Naive B cell (primary cell): ENCODE data around the gene DVL1. TPM values are rescaled to one million over a fixed set of nuclear protein-coding genes. Genes with fewer than 3 reads are reported as not detected.

Experiments
- ATAC-seq, 2 donors: fragments of 150-1000 bp; cut with Tn5 transposase; 2 replicates each; pipeline ENCODE4 v1.10.0; 2021; ENCODE audit warnings: low read depth in 2 of 2, mild to moderate bottlenecking in 2 of 2, moderate library complexity in 2 of 2
- DNase-seq: peaks from one replicate; pipeline ENCODE4 v3.0.0; 2022
- H3K27ac Mint-ChIP-seq, 6 donors: one replicate each; pipeline ENCODE4 v1.8.0; 2020 to 2022; ENCODE audit warnings: mild to moderate bottlenecking in 6 of 6, mixed read lengths in 6 of 6, moderate library complexity in 5 of 6, inconsistent platforms in 2 of 6
- H3K27me3 Mint-ChIP-seq, 3 donors: one replicate each; pipeline ENCODE4 v1.8.0; 2021 to 2022; ENCODE audit warnings: mixed read lengths in 3 of 3, mild to moderate bottlenecking in 1 of 3
- H3K36me3 Mint-ChIP-seq, 2 donors: one replicate each; pipeline ENCODE4 v1.8.0; 2020 to 2022; ENCODE audit warnings: mixed read lengths in 2 of 2, inconsistent platforms in 1 of 2, mild to moderate bottlenecking in 1 of 2
- H3K4me1 Mint-ChIP-seq, 3 donors: one replicate each; pipeline ENCODE4 v1.8.0; 2020 to 2022; ENCODE audit warnings: mixed read lengths in 3 of 3, inconsistent platforms in 1 of 3, mild to moderate bottlenecking in 1 of 3, moderate library complexity in 1 of 3
- H3K4me3 Mint-ChIP-seq, 8 donors: one replicate each; pipeline ENCODE4 v1.8.0; 2020 to 2022; ENCODE audit warnings: mild to moderate bottlenecking in 8 of 8, mixed read lengths in 8 of 8, moderate library complexity in 8 of 8, inconsistent platforms in 2 of 8
- H3K9me3 Mint-ChIP-seq, 7 donors: one replicate each; pipeline ENCODE4 v1.8.0; 2020 to 2022; ENCODE audit warnings: mixed read lengths in 7 of 7, mild to moderate bottlenecking in 5 of 7, inconsistent platforms in 2 of 7, moderate library complexity in 1 of 7
- polyA plus RNA-seq, 6 donors: library from polyadenylated mRNA; unstranded; fragments of 300-500 nt; fragmentation: Illumina TruSeq; gene quantifications; one replicate each; pipeline ENCODE4 v1.2.3, GENCODE V29; 2021; ENCODE audit warnings: low read depth in 6 of 6

DVL1 gene
- polyA plus RNA-seq, 6 donors from 2014 or later = 0.40 to 1.0 (median 0.68) TPM; not detected in 1

DNA sequence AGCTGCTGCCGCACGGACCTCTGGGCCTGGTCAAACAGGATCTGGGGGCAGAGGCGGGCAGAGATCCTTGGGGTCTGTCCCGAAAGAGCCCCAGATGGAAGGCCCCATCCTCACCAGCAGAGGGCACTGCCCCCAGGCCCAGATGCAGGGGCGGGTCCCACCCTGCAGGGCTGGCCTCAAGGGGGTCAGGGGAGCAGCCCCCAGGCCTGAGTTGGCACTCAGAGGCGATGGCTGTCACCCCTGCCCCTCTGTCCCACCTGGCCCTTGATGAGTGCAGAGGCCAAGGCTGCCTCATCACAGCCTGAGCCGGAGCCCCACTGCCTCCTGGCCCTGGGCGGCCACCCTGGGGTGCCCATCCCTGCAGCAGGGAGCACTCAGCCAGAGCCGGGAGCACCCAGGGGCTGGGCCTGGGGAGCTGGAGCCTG, 47.2 kb downstream of the DVL1 start:
- no peak for ATAC-seq
- no peaks in the 10 kb centered on the region for H3K27me3 Mint-ChIP-seq
- no peak for DNase-seq
- H3K9me3 Mint-ChIP-seq = no peaks in the 10 kb centered on the region
- peaks cover 17 to 27% (median 18%) of the 10 kb centered on the region in 3 donors for H3K4me1 Mint-ChIP-seq
- no peak overlapping the region for H3K4me3 Mint-ChIP-seq
- H3K36me3 Mint-ChIP-seq = no peaks in the 10 kb centered on the region
- no peak overlapping the region for H3K27ac Mint-ChIP-seq

DNA sequence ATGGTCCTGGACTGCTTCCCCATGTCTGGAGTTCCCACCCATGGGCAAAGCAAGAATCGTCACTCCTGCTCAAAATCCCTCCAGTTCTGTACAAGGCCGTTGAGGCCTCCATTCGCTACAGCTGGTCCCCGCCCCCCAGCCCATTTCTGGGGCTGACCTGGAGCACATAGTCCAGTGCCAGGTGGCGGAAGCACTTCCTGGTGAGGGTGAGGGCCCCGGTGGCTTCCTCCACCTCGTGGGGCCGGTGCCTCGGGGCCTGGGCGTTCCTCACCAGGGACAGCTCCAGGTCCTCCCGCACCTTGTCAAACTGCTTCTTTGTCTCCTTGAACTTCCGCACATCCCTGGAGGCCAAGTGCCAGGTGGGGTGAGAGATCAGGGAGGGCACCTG, 48.9 kb downstream of the DVL1 start:
- H3K9me3 Mint-ChIP-seq = no peaks in the 10 kb centered on the region
- no peak overlapping the region for H3K27ac Mint-ChIP-seq
- no peak overlapping the region for H3K4me3 Mint-ChIP-seq
- H3K4me1 Mint-ChIP-seq = peaks cover 3 to 11% (median 5%) of the 10 kb centered on the region in 3 donors
- H3K27me3 Mint-ChIP-seq = no peaks in the 10 kb centered on the region
- H3K36me3 Mint-ChIP-seq = no peaks in the 10 kb centered on the region
- ATAC-seq (no peak), DNase-seq (no peak)

DNA sequence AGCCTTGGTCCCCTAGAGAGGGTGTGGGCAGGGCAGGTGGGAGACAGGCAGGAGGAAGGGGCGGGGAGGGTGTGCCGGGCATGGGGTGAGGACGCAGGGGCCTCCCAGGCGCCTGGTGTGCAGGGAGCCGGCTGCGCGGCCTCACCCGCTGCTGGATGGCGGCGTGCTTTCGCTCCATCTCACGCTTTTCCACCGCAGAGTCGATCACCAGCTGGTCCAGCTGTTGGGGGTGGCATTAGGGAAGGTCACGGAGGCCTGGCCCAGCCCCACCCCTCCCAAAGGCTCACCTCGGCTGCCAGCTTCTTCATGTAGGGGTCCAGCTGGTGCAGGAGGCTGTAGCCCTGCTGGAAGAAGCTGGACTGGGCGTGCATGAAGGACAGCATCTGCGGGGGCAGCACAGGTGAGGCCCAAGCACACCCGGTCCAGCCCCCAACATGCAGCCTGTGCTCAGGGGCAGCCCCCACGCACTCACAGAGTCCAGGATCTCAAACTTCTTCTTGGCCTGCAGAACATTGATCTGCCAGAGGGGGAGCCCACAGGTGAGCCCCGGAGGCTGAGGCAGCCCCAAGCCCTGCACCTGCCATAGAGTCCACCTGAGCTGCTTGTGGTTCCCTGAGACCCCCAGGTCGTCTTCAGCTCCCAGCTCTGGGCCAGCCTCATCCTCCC, 49.4 kb downstream of the DVL1 start:
- no peaks in the 10 kb centered on the region for H3K27me3 Mint-ChIP-seq
- no peaks in the 10 kb centered on the region for H3K9me3 Mint-ChIP-seq
- ATAC-seq = peak; percentile 75 to 76
- DNase-seq = peak; percentile 27
- H3K36me3 Mint-ChIP-seq = no peaks in the 10 kb centered on the region
- peak overlapping the region in 1 of 6 donors; percentile 18 for H3K27ac Mint-ChIP-seq
- peaks cover 0 to 5% (median 3%) of the 10 kb centered on the region in 3 donors for H3K4me1 Mint-ChIP-seq
- no peak overlapping the region for H3K4me3 Mint-ChIP-seq

DNA sequence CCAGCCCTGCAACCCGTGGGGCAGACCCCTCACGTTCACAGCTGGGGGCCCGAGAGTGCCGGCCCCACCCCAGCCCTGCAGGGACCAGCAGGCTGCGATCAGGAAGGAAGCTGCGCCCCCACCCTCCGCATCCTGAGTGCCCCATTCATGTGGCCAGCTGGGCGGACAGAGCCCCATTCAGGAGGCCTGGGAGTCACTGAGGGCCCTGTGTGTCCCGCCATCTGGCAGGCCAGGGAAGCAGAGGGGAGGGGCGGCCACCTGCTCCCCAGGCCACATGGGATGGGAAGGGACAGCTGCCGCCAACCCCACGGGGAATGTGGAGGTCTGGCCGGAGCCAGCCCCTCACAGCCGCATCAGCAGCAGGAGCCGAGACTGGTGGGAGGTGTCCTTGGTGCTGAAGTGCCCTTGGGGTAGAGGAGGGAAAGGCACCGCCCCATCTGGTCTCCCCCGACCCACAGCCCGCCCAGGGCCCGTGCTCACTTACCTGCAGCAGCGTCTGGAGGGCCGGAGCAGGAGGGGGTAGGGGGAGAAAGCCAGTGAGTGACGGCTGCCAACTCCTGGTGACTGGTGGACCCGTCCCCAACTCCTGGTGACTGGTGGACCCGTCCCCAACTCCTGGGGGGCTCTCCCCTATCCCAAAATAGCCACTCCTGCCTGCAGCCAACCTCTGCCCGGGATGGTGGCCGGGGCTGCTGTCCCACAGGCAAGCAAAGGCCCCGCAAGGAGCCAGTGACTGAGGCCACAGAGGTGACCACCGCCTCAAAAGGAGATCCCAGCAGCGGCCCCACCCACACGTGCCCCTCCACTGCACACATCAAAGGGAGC, 50.1 kb downstream of the DVL1 start:
- no peak for DNase-seq
- Mint-ChIP-seq H3K9me3 (no peaks in the 10 kb centered on the region), H3K27me3 (no peaks in the 10 kb centered on the region), H3K27ac (peak overlapping the region in 1 of 6 donors; percentile 18), H3K4me3 (no peak overlapping the region), H3K4me1 (no peaks in the 10 kb centered on the region), H3K36me3 (no peaks in the 10 kb centered on the region)
- ATAC-seq = no peak

DNA sequence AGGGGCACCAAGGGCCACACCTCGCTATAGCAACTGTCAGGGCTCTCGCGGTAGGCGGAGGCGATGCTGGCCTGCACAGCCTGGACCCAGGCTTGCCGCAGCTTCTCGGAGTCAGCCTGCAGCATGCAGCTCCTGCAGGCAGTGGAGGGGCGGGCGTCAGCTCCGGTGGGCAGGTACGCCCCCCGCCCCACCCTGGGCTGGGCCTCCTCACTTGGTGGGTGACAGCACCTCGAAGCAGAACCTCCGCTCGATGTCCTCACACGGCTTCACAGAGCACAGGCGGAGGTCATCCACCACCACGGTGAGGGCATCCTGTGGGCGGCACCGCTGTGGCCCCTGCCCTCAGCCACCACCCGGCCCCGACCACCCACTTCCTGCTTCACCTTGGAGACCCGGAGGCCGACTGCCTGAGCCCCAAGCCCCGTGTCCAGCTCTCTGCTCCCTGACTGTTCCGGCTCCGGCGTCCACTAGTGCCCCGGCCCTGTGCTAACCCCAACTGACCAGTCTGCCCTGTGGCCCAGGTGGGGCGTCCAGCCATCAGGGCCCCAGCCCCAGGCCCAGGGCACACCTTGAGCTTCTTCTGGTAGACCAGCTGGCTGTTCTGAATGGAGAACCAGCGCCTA, 51.3 kb downstream of the DVL1 start:
- no peaks in the 10 kb centered on the region for H3K9me3 Mint-ChIP-seq
- no peak overlapping the region for H3K27ac Mint-ChIP-seq
- no peak for ATAC-seq
- no peaks in the 10 kb centered on the region for H3K4me1 Mint-ChIP-seq
- H3K36me3 Mint-ChIP-seq = no peaks in the 10 kb centered on the region
- no peaks in the 10 kb centered on the region for H3K27me3 Mint-ChIP-seq
- no peak overlapping the region for H3K4me3 Mint-ChIP-seq
- no peak for DNase-seq

DNA sequence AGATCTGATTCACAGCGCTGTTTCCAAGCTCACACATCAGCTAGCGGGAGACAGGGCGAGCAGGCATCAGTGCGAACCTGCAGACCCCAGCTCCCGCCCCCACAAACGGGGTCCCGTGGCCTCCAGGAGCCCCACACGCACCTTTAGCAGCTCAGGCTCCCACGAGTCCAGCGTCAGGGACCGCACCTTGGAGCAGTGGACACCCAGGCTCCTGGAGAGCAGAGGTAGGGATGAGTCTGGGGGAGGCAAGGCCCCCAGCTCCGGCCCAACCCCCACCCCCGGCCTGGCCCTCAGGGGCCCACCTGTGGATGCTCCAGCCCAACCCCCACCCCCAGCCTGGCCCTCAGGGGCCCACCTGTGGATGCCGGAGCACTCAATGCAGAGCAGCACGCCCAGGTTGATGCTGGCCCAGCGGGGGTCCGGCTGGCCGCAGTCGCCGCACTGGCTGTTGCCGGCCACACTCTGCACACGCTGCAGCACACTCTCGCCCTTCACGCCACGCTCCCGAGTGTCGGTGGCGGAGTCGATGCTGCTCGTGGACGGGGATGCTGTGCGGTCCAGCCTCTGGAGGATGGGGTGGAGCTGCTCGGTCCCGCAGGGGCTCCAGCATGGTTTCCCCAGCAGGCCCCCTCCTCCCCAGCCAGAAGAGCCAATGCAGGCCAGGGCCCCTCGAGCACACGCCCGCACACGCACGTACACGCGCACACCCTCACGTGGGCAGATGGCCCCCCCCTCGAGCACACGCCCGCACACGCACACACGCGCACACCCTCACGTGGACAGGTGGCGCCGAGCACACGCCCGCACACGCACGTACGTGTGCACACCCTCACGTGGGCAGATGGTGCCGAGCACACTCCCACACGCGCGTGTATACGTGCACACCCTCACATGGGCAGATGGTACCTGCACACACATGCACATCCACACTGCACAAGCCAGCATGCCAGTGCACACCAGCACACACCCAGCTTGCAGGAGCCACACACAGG, 52.9 kb downstream of the DVL1 start:
- no peak for ATAC-seq
- DNase-seq = no peak
- Mint-ChIP-seq H3K27me3 (no peaks in the 10 kb centered on the region), H3K4me3 (no peak overlapping the region), H3K27ac (no peak overlapping the region), H3K36me3 (no peaks in the 10 kb centered on the region), H3K9me3 (no peaks in the 10 kb centered on the region), H3K4me1 (peaks cover 4 to 6% (median 5%) of the 10 kb centered on the region in 3 donors)

DNA sequence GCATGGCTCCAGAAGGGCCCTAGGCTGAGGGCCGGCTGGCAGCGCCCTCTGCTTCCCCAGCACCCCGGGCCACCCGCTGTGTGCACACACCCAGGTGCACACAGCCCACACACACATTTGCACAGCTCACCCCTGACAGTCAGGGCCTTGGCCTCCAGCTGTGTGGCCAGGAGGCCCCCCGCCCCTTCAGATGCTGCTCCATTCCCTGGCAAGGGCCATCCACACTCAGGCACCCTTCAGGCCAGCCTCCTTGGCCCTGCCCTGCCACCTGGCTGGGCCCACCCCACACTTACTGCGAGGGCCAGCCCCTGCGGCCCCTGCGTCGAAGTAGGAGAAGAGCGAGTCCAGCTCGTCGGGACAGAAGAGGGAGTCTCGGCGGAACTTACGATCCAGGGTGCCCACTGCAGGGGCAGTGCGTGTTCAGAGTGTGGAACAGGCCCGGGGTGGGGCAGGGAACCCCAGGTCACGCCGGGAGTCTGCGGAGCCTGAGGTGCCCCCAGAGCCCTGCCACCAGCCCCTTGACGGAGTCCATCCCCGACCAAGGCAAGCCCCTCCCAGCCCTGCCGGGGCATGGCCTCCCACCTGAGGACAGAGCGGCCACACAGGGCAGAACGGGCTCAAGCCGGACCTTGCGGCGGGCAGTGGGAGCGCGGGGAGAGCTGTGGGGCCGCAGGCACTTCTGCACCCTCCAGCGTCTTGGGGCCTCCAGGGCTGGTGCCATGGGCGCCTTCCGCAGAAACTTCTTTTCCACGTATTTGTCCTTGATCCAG, 53.9 kb downstream of the DVL1 start:
- ATAC-seq (no peak), DNase-seq (no peak)
- no peak overlapping the region for H3K27ac Mint-ChIP-seq
- H3K9me3 Mint-ChIP-seq = no peaks in the 10 kb centered on the region
- H3K27me3 Mint-ChIP-seq = no peaks in the 10 kb centered on the region
- peaks cover 4 to 8% (median 6%) of the 10 kb centered on the region in 3 donors for H3K4me1 Mint-ChIP-seq
- H3K4me3 Mint-ChIP-seq = no peak overlapping the region
- H3K36me3 Mint-ChIP-seq = no peaks in the 10 kb centered on the region

DNA sequence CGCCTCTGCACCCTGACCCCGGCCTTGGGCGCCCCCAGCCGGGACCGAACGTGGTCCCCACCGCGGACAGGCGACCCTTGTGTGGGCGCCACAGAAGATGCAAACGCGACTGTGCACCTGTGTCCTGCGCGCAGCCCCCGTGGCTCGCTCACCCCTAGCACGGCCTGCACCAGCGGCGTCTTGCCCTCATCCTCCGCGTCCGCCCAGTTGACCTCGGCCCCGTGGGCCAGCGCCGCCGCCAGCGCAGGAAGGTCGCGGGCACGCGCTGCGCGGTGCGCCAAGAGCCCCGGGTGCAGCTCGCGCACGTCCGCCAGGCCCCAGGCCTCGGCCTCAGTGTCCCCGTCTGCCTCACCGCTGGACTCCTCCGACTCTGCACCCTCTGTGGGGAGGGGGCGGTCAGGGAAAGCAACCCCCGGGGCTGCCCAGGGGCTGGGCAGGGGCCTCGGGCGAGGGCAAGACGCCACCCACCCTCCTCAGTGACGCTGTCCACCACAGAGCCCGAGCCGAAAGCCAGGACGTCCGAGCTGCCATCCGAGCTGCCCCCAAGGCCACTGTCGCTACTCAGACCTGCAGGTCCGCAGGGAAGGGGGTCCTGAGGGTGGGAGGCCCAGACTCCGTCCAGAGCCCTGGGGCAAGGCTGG, 54.8 kb downstream of the DVL1 start:
- peaks cover 6 to 12% (median 11%) of the 10 kb centered on the region in 3 donors for H3K4me1 Mint-ChIP-seq
- no peaks in the 10 kb centered on the region for H3K36me3 Mint-ChIP-seq
- H3K9me3 Mint-ChIP-seq = no peaks in the 10 kb centered on the region
- no peak overlapping the region for H3K27ac Mint-ChIP-seq
- DNase-seq (no peak), ATAC-seq (no peak)
- no peaks in the 10 kb centered on the region for H3K27me3 Mint-ChIP-seq
- no peak overlapping the region for H3K4me3 Mint-ChIP-seq

DNA sequence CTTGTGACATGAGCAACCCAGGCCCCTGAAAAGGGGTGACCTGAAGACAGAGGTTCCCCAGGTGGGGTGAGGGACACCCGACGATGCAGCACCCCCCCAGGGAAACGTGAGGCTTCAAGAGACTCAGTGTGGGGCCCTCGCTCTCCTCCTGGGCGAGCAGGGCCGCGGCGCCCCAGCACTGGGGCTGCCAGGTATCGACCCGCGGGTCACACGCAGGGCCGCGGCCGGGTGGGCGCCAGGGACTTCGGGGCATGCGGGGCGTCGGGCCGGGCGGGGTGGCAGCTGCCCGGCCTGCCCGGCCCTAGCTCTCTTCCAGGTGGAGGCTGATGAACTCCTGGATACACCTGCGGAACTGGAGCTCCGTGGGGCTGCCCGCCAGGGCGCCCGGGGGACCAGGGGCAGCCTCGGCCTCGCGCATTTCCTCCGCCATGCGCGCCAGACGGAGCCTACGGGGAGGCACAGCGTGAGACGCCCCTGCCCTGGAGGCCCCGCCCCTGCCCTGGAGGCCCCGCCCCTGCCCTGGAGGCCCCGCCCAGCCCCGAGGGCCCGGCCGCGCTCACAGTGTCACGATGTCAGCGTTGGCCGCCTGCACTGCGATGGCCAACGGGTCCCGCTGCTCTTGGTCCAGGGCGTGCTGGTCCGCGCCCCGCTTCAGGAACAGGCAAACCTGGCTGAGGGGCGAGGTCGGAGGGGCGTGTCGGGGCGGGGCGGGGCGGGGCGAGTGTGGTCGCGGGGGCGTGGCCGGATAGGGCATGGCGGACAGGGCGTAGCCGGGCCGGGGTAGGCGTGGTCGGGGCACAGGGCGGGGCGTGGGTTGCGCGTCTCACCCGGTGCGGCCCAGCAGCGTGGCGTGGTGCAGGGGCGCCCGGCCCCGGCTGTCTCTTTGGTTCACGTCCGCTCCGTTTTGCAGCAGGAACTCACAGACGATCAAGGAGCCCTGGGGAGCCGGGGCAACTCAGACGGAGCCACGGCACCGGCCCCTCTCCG, 55.7 kb downstream of the DVL1 start:
- Mint-ChIP-seq H3K4me3 (no peak overlapping the region), H3K9me3 (no peaks in the 10 kb centered on the region), H3K4me1 (peaks cover 6 to 12% (median 11%) of the 10 kb centered on the region in 3 donors), H3K27me3 (no peaks in the 10 kb centered on the region), H3K27ac (no peak overlapping the region), H3K36me3 (no peaks in the 10 kb centered on the region)
- ATAC-seq (no peak), DNase-seq (no peak)

DNA sequence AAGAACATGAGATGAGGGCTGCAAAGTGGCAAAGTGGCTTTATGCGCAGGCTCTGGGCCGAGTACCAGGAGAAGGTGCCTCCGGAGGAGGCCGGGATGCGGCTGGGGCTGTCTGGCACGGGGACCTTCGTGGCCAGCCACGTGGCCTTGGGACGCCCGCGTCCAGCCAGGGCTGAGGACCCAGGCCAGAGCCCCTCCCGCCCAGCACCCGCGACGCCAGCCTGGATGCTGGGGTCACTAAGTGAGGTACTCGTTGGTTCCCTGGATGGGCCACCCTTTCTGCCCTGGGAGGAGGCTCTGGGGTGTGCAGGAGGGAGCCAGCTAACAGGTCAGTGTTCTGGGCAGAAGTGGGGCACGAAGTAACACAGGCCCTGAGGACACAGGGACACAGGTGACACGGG, 56.4 kb downstream of the DVL1 start:
- no peak for ATAC-seq

DNA sequence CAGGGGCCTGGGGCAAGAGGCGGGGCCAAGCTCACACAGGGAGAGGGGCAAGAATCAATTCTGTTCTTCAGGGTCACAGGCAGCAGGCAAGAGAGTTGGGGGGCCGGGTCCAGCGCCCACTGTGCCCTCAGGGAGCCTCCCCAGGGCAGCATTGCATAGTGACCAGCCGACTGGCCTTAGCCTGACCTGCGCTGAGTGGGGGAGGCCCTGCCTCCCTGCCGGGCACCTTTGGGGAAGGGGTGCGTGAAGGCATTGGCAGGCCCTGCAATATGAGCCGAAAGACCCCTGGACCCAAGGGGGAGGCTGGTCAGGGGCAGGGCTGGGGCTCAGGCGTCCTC, 56.8 kb downstream of the DVL1 start:
- H3K36me3 Mint-ChIP-seq = no peaks in the 10 kb centered on the region
- H3K9me3 Mint-ChIP-seq = no peaks in the 10 kb centered on the region
- H3K4me1 Mint-ChIP-seq = peaks cover 6 to 12% (median 11%) of the 10 kb centered on the region in 3 donors
- H3K4me3 Mint-ChIP-seq = no peak overlapping the region
- H3K27me3 Mint-ChIP-seq = no peaks in the 10 kb centered on the region
- ATAC-seq (no peak), DNase-seq (no peak)
- no peak overlapping the region for H3K27ac Mint-ChIP-seq

More for the DNA sequence above, 56.4 kb downstream of the DVL1 start:
- H3K27me3 Mint-ChIP-seq = no peaks in the 10 kb centered on the region
- no peak for DNase-seq
- H3K9me3 Mint-ChIP-seq = no peaks in the 10 kb centered on the region
- H3K4me1 Mint-ChIP-seq = peaks cover 6 to 12% (median 11%) of the 10 kb centered on the region in 3 donors
- H3K27ac Mint-ChIP-seq = no peak overlapping the region
- no peaks in the 10 kb centered on the region for H3K36me3 Mint-ChIP-seq
- H3K4me3 Mint-ChIP-seq = no peak overlapping the region
